K562 (cell line): ENCODE measurements around the gene TRIM27. TPM values are rescaled to one million over a fixed set of nuclear protein-coding genes. Genes with fewer than 3 reads are reported as not detected.

ENCODE experiments used
- BDP1 ChIP-seq: IDR thresholded peaks from 3 replicates; pipeline ENCODE4 v1.6.1; 2011; ENCODE audit not compliant: insufficient read length, insufficient read depth
- CHD2 ChIP-seq: IDR thresholded peaks from 2 replicates; pipeline ENCODE4 v1.6.1; 2011; ENCODE audit warnings: low read depth, low read length
- DIDO1 ChIP-seq: fragments of 450-650 bp; IDR thresholded peaks from 2 replicates; pipeline ENCODE4 v1.6.1; 2016; ENCODE audit warnings: low read depth, missing biosample characterization, missing genetic modification characterization
- JUN ChIP-seq, 2 experiments: sonication (generic) in 1 of 2; formaldehyde crosslinking in 1 of 2; IDR thresholded peaks; 2 replicates each; pipeline versions ENCODE4 v1.6.1 to v1.8.0; 2012 to 2022; ENCODE audit warnings: borderline replicate concordance in 2 of 2, mild to moderate bottlenecking in 2 of 2, improper control_type of control experiment in 1 of 2, low read depth in 1 of 2, low read length in 1 of 2, missing genetic modification reagents in 1 of 2
- KLF1 ChIP-seq: fragments of 450-650 bp; IDR thresholded peaks from 2 replicates; pipeline ENCODE4 v1.6.1; 2016; ENCODE audit warnings: missing genetic modification characterization, missing compliant biosample characterization
- MCM3 ChIP-seq: fragments of 450-650 bp; IDR thresholded peaks from 2 replicates; pipeline ENCODE4 v1.6.1; 2016
- PREB ChIP-seq: sonication (generic); formaldehyde crosslinking; IDR thresholded peaks from 2 replicates; pipeline ENCODE4 v1.8.1; 2023; ENCODE audit warnings: mild to moderate bottlenecking, missing genetic modification reagents
- RNF219 ChIP-seq: fragments of 250-450 bp; sonication (Bioruptor Pico); IDR thresholded peaks from 2 replicates; pipeline ENCODE4 v1.5.0; 2022; ENCODE audit warnings: mild to moderate bottlenecking
- ZBTB1 ChIP-seq: sonication (generic); formaldehyde crosslinking; IDR thresholded peaks from 2 replicates; pipeline ENCODE4 v1.8.1; 2023; ENCODE audit warnings: missing genetic modification reagents, low read depth, mild to moderate bottlenecking, borderline replicate concordance
- ZNF318 ChIP-seq, 2 experiments: fragments of 450-650 bp; IDR thresholded peaks; 2 replicates each; pipeline ENCODE4 v1.6.1; 2016; ENCODE audit warnings: mild to moderate bottlenecking in 2 of 2, borderline replicate concordance in 1 of 2, low read depth in 1 of 2, moderate library complexity in 1 of 2
- ZNF511 ChIP-seq: sonication (generic); formaldehyde crosslinking; IDR thresholded peaks from 2 replicates; pipeline ENCODE4 v1.8.0; 2022; ENCODE audit warnings: mild to moderate bottlenecking, missing genetic modification reagents
- ZNF583 ChIP-seq: fragments of 250-450 bp; sonication (Bioruptor Pico); IDR thresholded peaks from 2 replicates; pipeline ENCODE4 v1.4.0; 2020
- polyA plus RNA-seq, 8 experiments: library from polyadenylated mRNA; depleted of rRNA in 4 of 8; stranded (reverse) in 5 of 8; unstranded in 3 of 8; fragments of >200 nt; fragmentation: Nextera tagmentation in 2 of 8; fragmentation: Illumina TruSeq in 1 of 8; extraction: Ambion mirVana in 2 of 8; extraction: Trizol in 1 of 8; gene quantifications; 2 replicates each; pipeline versions ENCODE4 v1.2.1 to v1.2.3, GENCODE V29; 2011 to 2014; ENCODE audit warnings: inconsistent platforms in 1 of 8, missing spikeins in 1 of 8
- total RNA-seq, 7 experiments: library from RNA; depleted of rRNA in 6 of 7; stranded (reverse); fragments of >200 nt in 6 of 7; fragmentation: Illumina TruSeq in 2 of 7; extraction: Trizol in 2 of 7; gene quantifications; 2 replicates each; pipeline versions ENCODE4 v1.2.1 to v1.2.3, GENCODE V29; 2011 to 2021; ENCODE audit warnings: low replicate concordance in 1 of 7

The TRIM27 gene
- total and polyA plus RNA-seq, 9 of the 15 experiments (the other 6 are each of a cell fraction or from before 2014, with no cell fraction given): 37.7 to 235 (median 122) TPM

GRCh38 chr6:28943557-28944411, 20.0 kb upstream of the TRIM27 start (continued):
- TF ChIP-seq RNF219 (CRISPR knock-in tag) (no peak), DIDO1 (tag) (no peak), ZNF511 (no peak), JUN (IDR thresholded peaks at IDR 0.05; ENCODE audit: borderline replicate concordance, low read depth, low read length) (no peak), JUN (CRISPR knock-in tag; IDR thresholded peaks at IDR 0.05; ENCODE audit: borderline replicate concordance) (no peak), MCM3 (no peak), KLF1 (tag) (peak; percentile 71; the same call in 1 of the 2 replicates), ZNF318 (IDR thresholded peaks at IDR 0.05; ENCODE audit: borderline replicate concordance in 1 of 2, low read depth in 1 of 2) (no peak), ZNF583 (no peak), CHD2 (no peak), ZBTB1 (no peak; the same call in 1 of the 2 replicates), PREB (CRISPR knock-in tag) (no peak), BDP1 (peak; percentile 64)
